Astrocyte of the cerebellum (primary cell): ENCODE data around the gene TRIM22.

Experiments used
- DNase-seq: peaks from one replicate; pipeline ENCODE4 v3.0.0-alpha.2; 2011; ENCODE audit warnings: low read depth
- H3K4me3 ChIP-seq: 2 replicates; pipeline ENCODE4 v1.5.1; 2011; ENCODE audit warnings: mild to moderate bottlenecking, low read depth, low read length, moderate library complexity
- in situ Hi-C: cut with HindIII; loops from 2 replicates; pipeline ENCODE4 v1.10.0; 2017; ENCODE audit warnings: low sequenced_read_pairs
- TF ChIP-seq, protein P1 (sequence below): IDR thresholded peaks from 2 replicates; pipeline ENCODE4 v1.5.1; 2012; ENCODE audit warnings: low read length, low read depth, moderate library complexity, mild to moderate bottlenecking; ENCODE audit errors: missing control alignments

Gene TRIM22

DNA sequence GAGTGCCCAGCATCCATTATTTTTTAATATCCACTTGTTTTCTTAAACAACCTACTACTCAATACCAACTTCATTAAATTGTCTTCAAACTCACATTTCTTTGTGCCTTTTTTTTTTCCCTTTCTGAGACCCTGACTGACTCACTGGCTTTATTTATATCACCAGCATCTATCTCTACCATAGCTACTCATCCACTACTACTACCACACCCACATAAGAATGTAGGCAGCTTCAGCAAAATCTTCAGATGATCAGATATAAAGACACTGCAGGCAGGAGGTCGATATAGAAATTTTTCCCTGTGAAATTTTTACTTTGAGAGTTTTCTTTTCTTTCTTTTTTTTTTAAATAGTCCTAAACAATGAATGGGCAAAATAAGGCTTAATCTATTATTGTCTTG is 48.8 kb downstream of the TRIM22 start:
- TF ChIP-seq, protein P1, sequence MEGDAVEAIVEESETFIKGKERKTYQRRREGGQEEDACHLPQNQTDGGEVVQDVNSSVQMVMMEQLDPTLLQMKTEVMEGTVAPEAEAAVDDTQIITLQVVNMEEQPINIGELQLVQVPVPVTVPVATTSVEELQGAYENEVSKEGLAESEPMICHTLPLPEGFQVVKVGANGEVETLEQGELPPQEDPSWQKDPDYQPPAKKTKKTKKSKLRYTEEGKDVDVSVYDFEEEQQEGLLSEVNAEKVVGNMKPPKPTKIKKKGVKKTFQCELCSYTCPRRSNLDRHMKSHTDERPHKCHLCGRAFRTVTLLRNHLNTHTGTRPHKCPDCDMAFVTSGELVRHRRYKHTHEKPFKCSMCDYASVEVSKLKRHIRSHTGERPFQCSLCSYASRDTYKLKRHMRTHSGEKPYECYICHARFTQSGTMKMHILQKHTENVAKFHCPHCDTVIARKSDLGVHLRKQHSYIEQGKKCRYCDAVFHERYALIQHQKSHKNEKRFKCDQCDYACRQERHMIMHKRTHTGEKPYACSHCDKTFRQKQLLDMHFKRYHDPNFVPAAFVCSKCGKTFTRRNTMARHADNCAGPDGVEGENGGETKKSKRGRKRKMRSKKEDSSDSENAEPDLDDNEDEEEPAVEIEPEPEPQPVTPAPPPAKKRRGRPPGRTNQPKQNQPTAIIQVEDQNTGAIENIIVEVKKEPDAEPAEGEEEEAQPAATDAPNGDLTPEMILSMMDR: no peak
- H3K4me3 ChIP-seq: no peak overlapping the region
- DNase-seq: no peak
- in situ Hi-C loops: no loop called here

DNA sequence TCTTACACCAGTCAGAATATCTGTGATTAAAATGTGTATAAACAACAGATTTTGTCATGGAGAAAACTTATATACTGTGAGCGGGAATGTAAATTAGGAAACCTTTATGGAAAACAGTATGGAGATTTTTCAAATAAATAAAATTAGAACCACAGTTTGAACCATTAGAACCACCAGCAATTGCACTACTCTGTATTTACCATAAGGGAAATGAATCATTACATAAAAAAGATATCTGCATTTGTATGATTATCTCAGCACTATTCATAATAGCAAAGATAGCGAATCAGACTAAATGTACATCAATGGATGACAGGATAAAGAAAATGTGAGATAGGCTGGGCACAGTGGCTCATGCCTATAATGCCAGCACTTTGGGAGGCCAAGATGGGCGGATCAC is 57.0 kb downstream of the TRIM22 start:
- in situ Hi-C loops: no loop called here
- TF ChIP-seq, protein P1: no peak
- no peak for DNase-seq
- no peak overlapping the region for H3K4me3 ChIP-seq

GRCh38 chr11:5749836-5750235 is 60.2 kb downstream of the TRIM22 start:
- no peak overlapping the region for H3K4me3 ChIP-seq
- DNase-seq: no peak
- in situ Hi-C loops: no loop called here
- TF ChIP-seq, protein P1: no peak

DNA sequence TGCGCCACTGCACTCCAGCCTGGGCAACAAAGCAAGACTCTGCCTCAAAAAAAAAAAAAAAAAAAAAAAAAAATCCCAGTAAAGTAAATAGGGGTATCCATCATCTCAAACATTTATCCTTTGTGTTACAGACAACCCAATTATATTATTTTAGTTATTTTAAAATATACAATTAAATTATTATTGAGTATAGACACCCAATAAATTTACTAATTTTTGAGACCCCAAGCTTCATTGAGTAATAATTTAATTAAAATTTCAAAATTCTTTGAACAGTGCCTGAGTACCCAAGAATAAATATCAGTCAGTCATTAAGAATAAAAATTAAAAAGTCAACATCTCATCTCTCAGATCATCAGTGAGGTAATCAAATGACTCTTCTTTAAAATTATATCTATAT is 64.4 kb downstream of the TRIM22 start, which contains the start of gene OR52N4:
TSS of gene OR52N4 (plus strand) at position 301 of the 400 bp plus-strand sequence. CDS start 498 bp downstream, outside the sequence.
- H3K4me3 ChIP-seq: no peak within 1 kb of the TSS
- in situ Hi-C loops: no loop called here
- no peak for DNase-seq
- TF ChIP-seq, protein P1: no peak
